Myocyte (in vitro differentiated cells): ENCODE measurements around the gene ZMYND10. TPM values are rescaled to one million over a fixed set of nuclear protein-coding genes. Genes with fewer than 3 reads are reported as not detected.

Source experiments
- DNase-seq: peaks from one replicate; pipeline ENCODE4 v3.0.0-alpha.2; 2012; ENCODE audit warnings: low read depth
- total RNA-seq: library from RNA; depleted of rRNA; stranded (reverse); fragments of >200 nt; gene quantifications from 2 replicates; pipeline ENCODE4 v1.2.3, GENCODE V29; 2014

The ZMYND10 gene
- total RNA-seq, 1 donor from 2014 or later, result 0.19 TPM

DNA sequence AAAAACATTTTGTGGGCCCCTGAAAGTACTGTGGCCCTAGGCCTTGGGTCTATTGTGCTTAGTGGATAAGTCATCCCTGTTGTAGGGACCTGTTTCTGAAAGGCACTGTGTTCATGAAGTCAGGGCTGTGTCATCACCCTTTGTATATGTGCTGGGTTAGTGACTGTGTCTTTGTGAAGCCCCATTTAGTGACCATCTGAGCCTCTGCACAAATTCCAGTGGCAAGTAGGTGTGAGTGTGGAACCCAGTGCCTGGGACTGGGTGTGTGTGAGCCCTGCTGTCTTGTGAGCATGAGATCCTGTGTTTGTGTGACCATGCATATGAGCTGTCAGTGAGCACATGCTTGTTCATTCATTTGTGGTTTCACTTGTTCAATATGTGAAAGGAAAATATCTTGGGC, 40.9 kb downstream of the ZMYND10 start:
- no peak for DNase-seq

DNA sequence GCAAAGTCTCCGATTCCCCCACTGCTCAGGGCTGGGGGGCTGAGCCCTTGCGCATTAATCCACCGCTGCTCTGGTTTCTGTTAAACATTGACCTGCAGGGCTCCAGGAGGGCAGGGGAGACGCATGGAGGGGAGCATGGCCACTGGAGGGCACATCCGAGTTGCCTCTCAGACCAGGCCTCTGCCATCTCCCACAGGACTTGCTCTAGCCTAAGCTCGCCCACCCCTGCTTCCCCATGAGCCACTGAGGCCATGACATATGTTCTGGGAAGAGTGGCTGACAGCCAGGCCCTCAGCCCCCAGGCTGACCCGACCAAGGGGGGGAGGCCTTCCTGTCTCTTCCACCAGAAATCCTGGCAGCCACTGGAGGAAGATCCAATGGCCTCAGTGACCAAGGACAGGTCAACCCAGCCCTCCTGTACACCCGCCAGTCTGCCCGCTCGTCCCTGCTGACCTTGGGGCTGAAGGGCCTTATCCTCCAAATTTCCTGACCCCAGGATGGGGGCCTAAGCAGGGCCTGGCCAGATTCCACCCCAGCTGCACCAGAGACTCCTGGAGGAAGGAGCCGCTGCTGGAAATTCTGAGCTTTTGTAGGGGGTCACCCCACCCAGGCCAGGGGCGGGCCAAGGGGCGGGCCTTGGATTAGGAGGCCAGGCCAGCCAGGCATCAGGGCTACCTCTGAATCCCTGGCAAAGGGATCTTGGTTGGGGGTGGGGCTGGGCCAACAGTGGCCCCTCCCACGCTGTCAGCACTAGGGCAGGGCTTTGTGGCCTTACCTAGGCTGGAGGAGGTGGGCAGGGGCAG, 42.3 kb downstream of the ZMYND10 start, which contains the start of gene HYAL1:
TSS of gene HYAL1 (minus strand) at position 562 of the 803 bp plus-strand sequence. CDS start 618 bp downstream, outside the sequence.
- no peak for DNase-seq

DNA sequence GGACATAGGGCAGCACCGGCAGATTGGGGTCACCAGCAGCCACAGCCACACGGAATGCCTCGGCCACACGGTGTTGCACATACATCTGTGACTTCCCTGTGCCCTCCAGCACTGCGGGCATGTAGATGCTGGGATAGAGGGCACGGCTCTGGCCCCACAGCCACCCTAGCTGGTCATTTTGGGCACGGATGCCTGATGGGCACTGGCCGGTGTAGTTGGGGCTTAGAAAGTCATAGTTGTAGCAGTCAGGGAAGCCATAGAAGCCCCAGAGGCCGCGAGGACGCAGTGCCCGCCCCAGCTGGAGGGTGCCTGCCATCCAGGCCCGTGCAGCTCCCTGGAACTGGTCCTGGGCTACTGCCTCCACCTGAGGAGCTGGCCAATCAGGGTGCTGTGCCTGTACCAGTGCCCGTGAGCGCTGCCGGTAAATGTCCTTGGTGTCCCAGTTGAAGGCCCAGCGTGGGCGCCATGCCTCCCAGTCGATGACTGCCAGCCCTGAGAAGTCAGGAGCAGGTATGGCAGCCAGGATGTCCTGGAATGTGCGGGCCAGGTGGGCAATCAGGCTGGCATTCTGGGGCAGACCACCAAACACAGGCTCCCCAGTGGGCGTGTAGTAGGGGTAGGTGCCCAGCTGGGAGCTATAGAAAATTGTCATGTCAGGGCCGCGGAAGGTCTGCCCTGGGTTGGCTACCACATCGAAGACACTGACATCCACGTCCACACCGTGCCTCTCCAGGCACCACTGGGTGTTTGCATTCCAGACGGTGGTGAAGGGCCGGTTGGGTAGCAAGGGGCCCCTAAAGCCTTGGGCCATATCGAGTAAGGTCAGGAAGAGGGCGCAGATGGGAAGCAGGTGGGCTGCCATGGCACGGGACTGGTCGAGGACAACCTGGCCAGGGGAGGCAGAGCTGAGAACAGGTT, 43.2 kb downstream of the ZMYND10 start:
- no peak for DNase-seq

DNA sequence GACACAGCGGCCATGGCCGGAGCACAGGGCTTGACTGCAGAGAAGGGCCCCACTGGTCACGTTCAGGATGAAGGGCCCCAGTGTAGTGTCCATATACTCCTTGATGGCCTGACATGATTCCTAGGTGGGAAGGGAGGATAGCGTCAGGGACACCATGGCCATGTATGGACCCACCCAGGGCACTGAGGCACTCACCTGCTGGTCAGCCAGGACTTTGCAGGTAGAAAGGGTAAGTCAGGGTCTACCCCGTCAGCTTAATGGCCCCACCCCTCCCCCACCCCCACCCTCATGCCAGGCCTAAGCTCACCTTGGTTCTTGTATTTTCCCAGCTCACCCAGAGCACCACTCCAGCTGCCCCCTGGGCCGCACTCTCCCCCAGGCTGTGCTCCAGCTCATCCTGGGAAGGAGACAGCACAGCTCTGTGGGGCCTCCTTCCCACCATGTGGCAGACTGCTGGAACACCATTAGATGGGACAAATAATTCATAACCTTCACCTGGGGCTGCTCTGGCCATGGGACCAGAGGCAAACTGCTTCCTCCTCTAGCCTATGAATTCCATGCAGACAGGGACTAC, 44.8 kb downstream of the ZMYND10 start:
- DNase-seq, result no peak

DNA sequence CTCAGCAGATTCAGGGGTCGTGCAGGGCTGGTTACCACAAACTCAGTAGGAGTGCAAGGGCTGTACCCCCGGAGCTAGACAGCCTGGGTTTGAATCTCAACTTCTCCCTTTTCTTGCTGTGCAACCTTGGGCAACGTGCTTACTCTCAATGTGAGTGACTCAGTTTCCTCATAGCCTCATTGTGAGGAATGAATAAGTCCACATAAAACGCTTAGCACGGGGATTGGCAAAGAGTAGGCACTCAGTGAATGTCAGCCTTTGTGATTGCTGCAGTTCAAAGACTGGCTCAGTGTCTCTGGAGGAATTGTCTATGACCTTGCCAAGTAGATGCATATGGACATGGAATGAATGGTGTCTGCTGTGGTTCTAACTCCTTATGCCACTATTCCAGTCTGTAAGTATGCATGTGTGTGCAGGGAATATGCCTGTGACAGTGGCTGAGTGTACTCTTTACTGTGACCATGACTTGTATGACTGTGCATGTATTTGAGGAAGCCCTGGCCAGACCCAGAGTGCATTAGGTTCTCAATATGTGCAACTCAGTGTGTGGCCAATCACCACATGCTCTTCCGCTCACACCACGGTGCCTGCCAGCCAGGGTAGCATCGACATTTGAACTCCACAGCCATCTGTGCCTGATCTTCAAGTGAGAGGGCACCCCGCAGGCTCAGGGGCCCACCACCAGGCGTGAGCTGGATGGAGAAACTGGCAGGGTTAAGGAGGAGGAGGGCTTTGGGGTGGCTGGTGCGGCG, 45.4 kb downstream of the ZMYND10 start:
- peak; percentile 17 for DNase-seq

DNA sequence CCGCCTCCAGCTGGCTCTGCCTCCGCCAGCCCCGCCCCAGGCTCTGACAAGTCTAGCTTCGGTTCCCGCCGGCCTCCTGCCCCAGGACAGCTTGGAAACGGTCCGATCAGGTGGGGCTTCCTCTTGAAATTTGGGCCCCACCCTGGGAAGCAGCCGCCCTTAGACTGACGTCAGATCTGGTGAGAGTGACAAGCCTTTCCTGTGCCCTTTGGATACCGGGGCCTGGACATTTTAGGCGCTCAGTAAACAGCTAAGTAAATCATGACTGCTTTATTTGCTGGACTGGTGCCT, 45.9 kb downstream of the ZMYND10 start:
- DNase-seq, result no peak

DNA sequence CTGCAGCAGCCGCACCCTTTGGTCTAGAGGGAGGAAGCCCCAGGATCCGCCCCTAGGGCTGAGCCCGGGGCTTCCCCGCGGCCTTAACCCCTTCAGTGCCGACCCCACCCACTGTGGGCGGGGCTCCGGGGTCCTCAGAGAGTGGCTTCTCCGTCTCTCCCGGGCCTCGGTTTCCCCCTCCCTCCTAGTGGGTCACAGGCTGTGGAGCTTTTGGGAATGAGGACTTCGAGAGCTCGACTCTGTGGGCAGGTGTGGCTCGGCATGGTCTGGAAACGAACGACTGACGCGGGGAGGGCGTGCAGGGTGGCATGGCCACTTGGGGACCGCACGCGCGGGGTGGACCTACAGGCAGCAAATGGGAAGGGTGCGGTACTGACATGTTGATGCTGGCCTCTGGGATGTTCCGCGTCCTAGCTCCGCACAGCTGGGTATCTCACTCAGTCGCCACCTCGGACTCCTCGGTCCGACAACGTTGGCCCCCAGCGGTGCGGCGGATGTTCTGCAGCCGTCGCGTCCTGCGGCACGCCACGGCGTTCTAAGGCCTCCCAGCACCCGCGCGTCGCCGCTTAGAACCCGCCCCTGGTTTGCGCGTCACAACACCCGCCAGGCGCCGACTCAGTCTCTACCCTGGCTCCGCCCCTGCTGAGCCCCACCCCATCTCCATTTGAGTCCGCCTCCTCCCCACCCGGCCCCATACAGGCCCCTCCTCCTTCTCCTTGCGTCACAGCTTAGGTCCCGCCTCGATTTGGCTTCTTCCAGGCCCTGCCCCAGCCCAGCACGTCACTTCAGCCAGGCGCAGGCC, 46.5 kb downstream of the ZMYND10 start, which contains the start of the genes HYAL3 and NAA80:
TSS of gene HYAL3 (minus strand) at position 570 of the 802 bp plus-strand sequence. CDS start 3,803 bp downstream, outside the sequence.
TSS of gene NAA80 (minus strand) at position 570 of the 802 bp plus-strand sequence. CDS start 1,942 bp downstream, outside the sequence.
- DNase-seq, result peak; percentile 99

DNA sequence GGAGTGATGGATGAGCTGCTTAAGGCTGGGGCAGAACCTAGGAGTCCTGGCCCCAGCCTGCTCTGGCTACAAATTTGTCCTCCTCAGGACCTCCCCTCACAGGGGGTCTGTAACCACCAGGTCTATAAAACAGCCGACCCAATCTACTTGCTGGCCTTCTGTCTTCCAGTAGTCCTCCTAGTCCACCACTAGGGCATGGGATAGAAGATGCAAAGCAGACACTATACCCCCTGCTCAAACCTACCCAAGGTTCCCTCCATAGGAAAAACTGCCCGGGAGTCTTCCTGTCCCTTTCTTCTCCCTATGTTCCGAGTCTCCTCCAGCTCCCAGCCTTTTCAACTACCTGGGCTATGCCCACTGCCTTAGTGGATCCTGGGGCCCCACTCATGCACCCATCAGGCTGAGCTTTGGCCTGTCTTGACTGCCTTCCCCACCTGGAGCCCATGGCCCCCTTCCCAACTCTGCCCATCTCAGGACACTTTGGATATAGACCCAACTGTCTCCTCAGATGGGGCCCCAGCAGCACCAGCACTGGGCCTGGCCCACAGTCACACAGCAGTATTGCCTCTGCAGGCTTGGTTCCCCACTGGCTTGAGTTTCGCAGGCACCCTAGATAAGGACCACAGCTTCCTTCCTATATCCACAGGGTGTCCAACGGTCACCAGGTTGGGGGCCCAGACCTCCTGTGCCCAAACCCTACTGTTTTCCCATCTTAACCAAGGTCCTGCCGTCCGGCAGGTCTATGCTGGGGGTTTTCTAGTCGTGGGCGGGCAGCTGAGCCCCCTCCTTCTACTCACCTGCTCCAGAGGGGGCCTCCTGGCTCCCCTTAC, 47.4 kb downstream of the ZMYND10 start:
- DNase-seq, result no peak

DNA sequence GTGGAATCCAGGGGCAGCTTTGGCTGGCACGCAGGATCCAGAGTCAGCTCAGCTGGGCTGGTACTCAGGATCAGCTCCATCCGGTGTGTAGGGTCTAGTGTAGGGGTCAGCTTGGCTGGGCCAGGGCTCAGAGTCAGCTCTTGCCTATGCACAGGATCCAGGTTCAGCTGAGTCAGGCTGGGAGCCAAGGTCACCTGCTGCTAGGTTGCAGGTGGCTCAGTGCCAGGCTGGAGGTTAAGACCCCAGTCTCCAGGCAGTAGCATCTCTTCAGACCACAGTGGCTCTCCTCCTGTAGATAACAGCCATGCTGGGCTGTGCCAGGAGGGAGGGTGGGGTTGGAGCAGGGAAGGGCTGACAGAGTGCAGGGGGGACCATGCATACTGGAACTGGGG, 48.2 kb downstream of the ZMYND10 start:
- no peak for DNase-seq

DNA sequence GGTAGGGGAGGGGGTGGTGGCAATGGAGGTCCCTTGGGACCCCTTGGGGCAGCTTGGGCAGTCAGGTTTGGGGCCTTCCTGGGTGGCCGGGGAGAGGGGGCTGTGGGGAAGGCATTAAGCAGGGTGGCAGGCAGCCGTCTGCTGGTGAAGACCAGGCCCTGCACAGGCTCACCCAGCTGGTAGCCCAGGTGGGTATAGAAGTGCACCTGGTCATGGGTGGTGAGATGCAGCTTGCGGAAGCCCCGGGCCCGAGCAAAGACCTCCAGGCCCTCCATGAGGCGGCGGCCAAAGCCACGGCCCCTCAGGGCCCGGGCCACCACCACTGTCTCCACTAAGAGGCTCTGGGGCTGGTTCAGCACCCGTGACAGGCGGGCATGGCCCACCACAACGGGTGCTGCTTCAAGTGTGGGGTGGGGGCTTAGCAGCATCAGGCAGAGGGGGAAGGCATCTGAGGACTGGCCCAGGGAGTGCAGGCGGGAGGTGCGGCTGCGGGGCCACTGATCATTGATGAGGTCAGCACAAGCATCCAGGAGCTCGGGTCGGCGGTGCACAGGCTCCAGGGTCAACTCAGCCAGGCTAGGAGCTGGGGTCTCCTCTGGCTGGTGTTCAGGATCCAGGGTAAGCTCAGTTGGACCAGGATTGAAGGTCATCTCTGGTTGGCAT, 48.7 kb downstream of the ZMYND10 start:
- no peak for DNase-seq

DNA sequence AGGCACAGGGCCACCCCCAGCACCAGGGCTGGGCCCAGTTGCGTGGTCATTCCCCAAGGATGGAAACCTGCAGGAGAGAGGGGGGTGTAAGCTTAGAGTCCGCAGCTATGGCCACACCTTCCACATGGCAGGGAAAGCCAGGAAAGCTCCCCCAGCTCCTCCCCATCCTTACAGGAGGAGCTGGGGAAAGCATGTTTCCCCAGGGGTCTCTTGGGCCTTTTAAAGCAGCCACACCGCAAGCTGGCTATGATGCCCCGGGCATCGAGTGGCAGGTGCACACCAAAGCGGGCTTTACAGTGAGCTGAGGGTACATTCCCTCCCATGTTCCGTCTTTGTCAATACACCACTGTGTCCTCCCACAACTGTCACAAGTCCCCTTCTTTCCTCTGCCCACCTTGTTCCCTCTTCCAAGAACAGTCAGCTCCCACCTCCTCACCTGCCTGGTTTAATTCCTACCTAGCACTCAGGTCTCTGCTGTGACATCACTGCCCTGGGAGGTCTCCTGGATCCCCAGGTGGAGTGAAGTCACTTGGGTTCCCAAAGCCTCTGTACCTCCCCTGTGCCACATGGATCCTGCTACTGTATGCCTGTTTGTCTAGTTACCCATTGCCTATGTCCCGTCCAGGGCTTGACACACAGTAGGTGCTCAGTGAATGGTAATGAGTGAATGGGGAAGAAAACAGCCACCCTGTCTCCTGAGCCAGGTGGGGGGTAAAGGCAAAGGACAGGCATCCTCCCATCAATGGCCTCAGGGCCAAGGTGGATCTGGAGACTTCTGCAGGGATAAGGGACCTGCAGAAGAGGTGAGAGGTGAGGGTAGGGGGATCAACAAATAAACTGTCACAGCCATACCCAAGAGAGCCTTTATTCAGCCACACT, 49.7 kb downstream of the ZMYND10 start:
- no peak for DNase-seq

DNA sequence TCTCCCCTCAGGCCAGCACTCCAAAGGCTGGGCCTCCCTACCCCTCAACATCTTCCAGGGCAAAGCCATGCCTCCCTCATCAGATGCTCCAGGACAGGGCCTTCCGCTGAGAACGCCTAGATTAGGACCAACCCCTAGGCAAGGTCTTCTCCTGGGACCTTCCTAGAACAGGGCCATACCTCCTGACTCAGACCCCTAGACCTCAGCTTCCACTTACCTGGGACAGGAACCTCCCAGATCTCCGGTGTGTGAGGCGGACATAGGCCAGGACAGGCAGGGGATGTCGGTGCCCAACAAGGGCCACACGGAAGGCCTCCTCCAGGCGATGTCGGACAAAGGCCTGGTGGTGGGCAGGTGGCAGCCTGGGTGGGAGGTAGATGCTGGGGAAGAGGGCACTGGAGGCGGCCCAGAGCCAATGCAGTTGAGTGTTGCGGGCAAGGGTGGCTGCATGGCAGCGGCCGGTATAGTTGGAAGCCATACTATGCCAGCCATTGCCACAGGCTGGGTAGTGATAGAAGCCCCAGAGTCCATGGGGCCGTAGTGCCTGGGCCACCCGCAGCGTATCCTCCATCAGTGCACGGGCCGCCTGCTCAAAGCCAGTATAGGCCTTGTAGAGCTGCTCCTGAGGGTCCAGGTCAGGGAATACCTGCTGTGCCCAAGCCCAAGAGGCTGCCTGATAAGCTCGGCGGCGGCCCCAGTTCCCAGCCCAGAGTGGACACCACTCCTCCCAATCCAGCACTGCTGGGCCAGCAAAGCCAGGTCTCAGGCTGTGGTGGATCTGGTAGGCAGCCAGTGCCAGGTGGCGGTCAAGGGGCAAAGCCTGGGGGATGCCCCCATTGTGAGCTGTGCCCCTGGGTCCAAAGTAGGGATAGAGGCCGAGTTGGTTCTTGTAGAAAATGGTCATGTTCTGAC, 50.8 kb downstream of the ZMYND10 start:
- no peak for DNase-seq

DNA sequence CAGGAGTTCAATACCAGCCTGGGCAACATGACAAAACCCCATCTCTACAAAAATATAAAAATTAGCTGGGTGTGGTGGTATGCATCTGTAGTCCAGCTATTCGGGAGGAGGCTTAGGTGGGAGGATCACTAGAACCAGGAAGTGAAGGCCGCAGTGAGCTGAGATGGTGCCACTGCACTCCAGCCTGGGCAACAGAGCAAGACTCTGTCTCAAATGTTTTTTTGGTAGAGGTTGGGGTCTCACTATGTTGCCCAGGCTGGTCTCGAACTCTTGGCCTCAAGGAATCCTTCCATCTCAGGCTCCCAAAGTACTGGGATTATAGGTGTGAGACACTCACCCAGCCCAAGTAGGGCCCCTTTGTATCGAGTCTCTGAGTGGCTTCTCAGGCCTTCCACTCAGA, 51.4 kb downstream of the ZMYND10 start:
- DNase-seq, result no peak

DNA sequence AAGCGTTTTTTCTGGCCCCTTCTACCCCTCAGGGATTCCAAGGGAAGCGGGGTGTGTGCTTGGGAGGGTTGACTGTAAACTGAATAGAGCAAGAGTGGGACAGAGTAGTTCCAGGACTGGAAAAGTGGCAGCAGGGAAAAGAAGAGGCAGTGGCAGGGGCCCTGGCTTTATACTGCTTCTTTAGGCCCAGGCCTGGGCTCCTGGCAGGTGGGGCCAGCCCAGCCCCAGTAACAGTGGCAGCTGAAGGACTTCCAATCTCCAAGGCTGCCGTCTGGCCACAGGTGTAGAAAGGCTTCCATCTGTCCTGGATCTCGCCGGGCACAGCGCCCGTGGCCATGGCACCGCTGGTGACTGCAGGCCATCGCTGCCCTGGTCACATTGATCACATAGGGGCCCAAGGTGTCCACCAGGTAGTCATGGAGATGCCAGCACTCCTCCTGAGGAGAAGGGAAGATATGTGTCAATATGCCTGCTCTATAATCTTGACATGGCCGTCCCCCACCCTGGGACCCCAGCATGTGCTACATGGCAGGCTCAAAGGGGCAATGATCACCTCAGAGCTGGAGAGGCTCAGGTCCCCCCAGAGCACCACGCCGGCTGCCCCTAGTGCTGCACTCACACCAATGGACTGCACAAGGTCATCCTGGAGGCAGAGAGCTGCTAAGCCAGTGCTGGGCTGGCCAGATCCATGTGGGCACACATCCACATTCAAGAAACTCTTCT, 52.3 kb downstream of the ZMYND10 start:
- peak; percentile 10 for DNase-seq

DNA sequence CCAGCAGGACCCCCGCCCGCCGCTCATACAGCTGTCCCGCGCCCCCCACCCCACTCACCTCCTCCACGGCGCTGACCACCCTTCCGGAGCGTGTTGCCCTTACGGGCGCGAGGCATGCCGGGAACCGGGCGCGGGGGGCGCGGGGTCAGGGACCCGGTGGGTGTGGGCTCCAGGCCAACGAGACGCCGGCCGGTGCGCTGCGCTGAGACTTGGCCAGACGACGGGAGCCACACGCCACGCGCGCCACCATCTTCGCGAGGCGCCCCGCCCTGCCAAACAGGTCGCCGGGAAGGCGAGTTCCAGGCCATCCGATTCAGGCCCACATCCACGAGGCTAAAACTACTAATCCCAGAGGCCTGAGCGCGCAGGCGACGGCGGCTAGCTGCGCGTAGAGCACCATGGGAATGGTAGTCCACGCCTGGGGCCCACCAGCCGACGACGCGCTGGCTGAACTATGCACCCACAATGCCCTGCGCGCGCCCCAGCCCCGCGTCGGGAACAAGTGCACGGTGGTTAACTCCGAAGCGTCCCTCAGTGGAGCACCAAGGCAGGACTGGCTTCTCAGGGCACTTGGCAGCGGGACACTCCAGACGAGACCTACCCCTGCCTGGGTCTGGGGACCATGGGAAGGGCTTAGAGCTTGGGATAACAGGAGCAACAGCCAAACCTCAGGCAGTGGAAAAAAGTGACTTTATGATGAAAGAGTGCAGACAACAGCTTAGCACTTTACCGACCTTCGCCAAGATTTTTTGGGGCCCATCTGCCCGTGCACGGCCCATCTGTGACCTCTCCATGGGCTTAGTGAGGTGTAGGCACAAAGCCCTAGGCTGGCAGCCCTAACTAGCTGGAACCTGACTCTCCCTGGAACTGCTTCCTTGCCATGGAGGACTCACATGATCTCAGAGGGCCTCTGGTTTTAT, 53.1 kb downstream of the ZMYND10 start, which contains the start of gene IFRD2:
TSS of gene IFRD2 (minus strand) at position 271 of the 920 bp plus-strand sequence. CDS start at position 116, 155 bp downstream.
- peak; percentile 99 for DNase-seq
